ENCODE data around the gene RPS27A. TPM values are rescaled to one million over a fixed set of nuclear protein-coding genes. Genes with fewer than 3 reads are reported as not detected.
"Not testable (repeated sequence)": the region's sequence is repeated elsewhere in the genome, so short reads cannot be mapped to it uniquely, and the experiment has no call there.

Gene RPS27A
- total RNA-seq, 1 donor = 641 TPM

- Histone ChIP-seq H3K36me3 (ENCODE audit: insufficient read depth, low read length) (peaks cover 20% of the 10 kb centered on the region), H3K4me1 (ENCODE audit: insufficient read depth, low read length) (peaks cover 12% of the 10 kb centered on the region), H3K79me2 (ENCODE audit: insufficient read depth, low read length) (peaks cover 15% of the 10 kb centered on the region), H3K4me3 (ENCODE audit: insufficient read depth, low read length) (peak overlapping the region; percentile 97), H3K4me2 (ENCODE audit: insufficient read depth, low read length) (peak overlapping the region; percentile 90), H3K27me3 (ENCODE audit: insufficient read depth, low read length) (no peaks in the 10 kb centered on the region), H3K27ac (ENCODE audit: low read depth, low read length) (peak overlapping the region; percentile 81), H3K9me3 (ENCODE audit: low read depth, low read length) (no peaks in the 10 kb centered on the region), H2AFZ (ENCODE audit: low read length) (peak overlapping the region; percentile 100), H4K20me1 (ENCODE audit: insufficient read depth, low read length) (no peaks in the 10 kb centered on the region)
- TF ChIP-seq CTCF (IDR thresholded peaks at IDR 0.05; ENCODE audit: extremely low read depth, low read depth, low read length) = no peak
- no peak for DNase-seq (ENCODE audit: insufficient read length, low spot score, missing footprints)
These were observed 35.9 kb downstream of the RPS27A start for GRCh38 chr2:55268288-55268906.

GRCh38 chr2:55268907-55269644 is 36.6 kb downstream of the RPS27A start, which contains the start of gene MTIF2:
Gene MTIF2 (minus strand): TSS chr2:55269231. CDS start chr2:55263858, 5,373 bp downstream.
- peak within 1 kb of the TSS; percentile 90 for H3K4me2 ChIP-seq (ENCODE audit: insufficient read depth, low read length)
- peaks cover 13% of the 10 kb centered on the region for H3K36me3 ChIP-seq (ENCODE audit: insufficient read depth, low read length)
- no peaks in the 10 kb centered on the region for H3K9me3 ChIP-seq (ENCODE audit: low read depth, low read length)
- H3K79me2 ChIP-seq (ENCODE audit: insufficient read depth, low read length) = peaks cover 15% of the 10 kb centered on the region
- H2AFZ ChIP-seq (ENCODE audit: low read length) = peak within 1 kb of the TSS; percentile 100
- peak; percentile 96 for DNase-seq (ENCODE audit: insufficient read length, low spot score, missing footprints)
- peaks cover 12% of the 10 kb centered on the region for H3K4me1 ChIP-seq (ENCODE audit: insufficient read depth, low read length)
- no peak for TF ChIP-seq CTCF (IDR thresholded peaks at IDR 0.05; ENCODE audit: extremely low read depth, low read depth, low read length)
- peak within 1 kb of the TSS; percentile 81 for H3K27ac ChIP-seq (ENCODE audit: low read depth, low read length)
- no peaks in the 10 kb centered on the region for H3K27me3 ChIP-seq (ENCODE audit: insufficient read depth, low read length)
- peak within 1 kb of the TSS; percentile 97 for H3K4me3 ChIP-seq (ENCODE audit: insufficient read depth, low read length)
- no peaks in the 10 kb centered on the region for H4K20me1 ChIP-seq (ENCODE audit: insufficient read depth, low read length)

- H3K4me3 ChIP-seq (ENCODE audit: insufficient read depth, low read length) = peak overlapping the region; percentile 97
- peaks cover 12% of the 10 kb centered on the region for H3K4me1 ChIP-seq (ENCODE audit: insufficient read depth, low read length)
- peak overlapping the region; percentile 90 for H3K4me2 ChIP-seq (ENCODE audit: insufficient read depth, low read length)
- H3K36me3 ChIP-seq (ENCODE audit: insufficient read depth, low read length) = peaks cover 10% of the 10 kb centered on the region
- no peaks in the 10 kb centered on the region for H3K9me3 ChIP-seq (ENCODE audit: low read depth, low read length)
- peak overlapping the region; percentile 81 for H3K27ac ChIP-seq (ENCODE audit: low read depth, low read length)
- H4K20me1 ChIP-seq (ENCODE audit: insufficient read depth, low read length) = no peaks in the 10 kb centered on the region
- DNase-seq (ENCODE audit: insufficient read length, low spot score, missing footprints) = peak; percentile 42
- H3K27me3 ChIP-seq (ENCODE audit: insufficient read depth, low read length) = no peaks in the 10 kb centered on the region
- peaks cover 15% of the 10 kb centered on the region for H3K79me2 ChIP-seq (ENCODE audit: insufficient read depth, low read length)
- no peak for TF ChIP-seq CTCF (IDR thresholded peaks at IDR 0.05; ENCODE audit: extremely low read depth, low read depth, low read length)
- peak overlapping the region; percentile 100 for H2AFZ ChIP-seq (ENCODE audit: low read length)
These were observed 37.1 kb downstream of the RPS27A start for GRCh38 chr2:55269645-55269990.

GRCh38 chr2:55274346-55274745 is 41.9 kb downstream of the RPS27A start:
- not testable (repeated sequence) for H4K20me1 ChIP-seq (ENCODE audit: insufficient read depth, low read length); H3K36me3 ChIP-seq (ENCODE audit: insufficient read depth, low read length); DNase-seq (ENCODE audit: insufficient read length, low spot score, missing footprints); H3K4me2 ChIP-seq (ENCODE audit: insufficient read depth, low read length); H3K79me2 ChIP-seq (ENCODE audit: insufficient read depth, low read length); H3K27ac ChIP-seq (ENCODE audit: low read depth, low read length); H3K4me3 ChIP-seq (ENCODE audit: insufficient read depth, low read length); H2AFZ ChIP-seq (ENCODE audit: low read length); H3K4me1 ChIP-seq (ENCODE audit: insufficient read depth, low read length); H3K9me3 ChIP-seq (ENCODE audit: low read depth, low read length); H3K27me3 ChIP-seq (ENCODE audit: insufficient read depth, low read length)
